Renal pelvis (tissue), 12 donors: ENCODE data around the gene FANCB. TPM values are rescaled to one million over a fixed set of nuclear protein-coding genes. Genes with fewer than 3 reads are reported as not detected.

Source experiments
- DNase-seq: peaks from one replicate; pipeline ENCODE4 v3.0.0-alpha.2; 2013
- long read RNA-seq, 16 experiments: transcript quantifications; one replicate each; lab custom pipeline, GENCODE V29; 2026
- polyA plus RNA-seq, 3 donors: library from polyadenylated mRNA; unstranded; fragments of 120-200 nt; gene quantifications; one replicate each; pipeline ENCODE4 v1.2.1, GENCODE V29; 2013; ENCODE audit not compliant: insufficient read length in 3 of 3

FANCB gene
- polyA plus RNA-seq = 1 to 10 TPM; 3.2 to 3.5 (median 3.5) TPM
- long read RNA-seq, donor 1 = 0 reads
- long read RNA-seq, donor 2 = 0 reads
- long read RNA-seq, donor 3 = 0 reads
- long read RNA-seq, donor 4 = 0 reads
- long read RNA-seq, donor 5 = 0 reads
- long read RNA-seq, donor 6 = 0 reads
- long read RNA-seq, donor 7 = 0 reads
- long read RNA-seq, donor 8 = 0 reads
- long read RNA-seq, donor 9 = 0 reads
- long read RNA-seq, donor 10 = 0 reads
- long read RNA-seq, donor 11 = 0 reads
- long read RNA-seq, donor 12, partial matches to known transcripts = 0 of 10 reads
- long read RNA-seq, donor 12, other reads (novel, unspliced or antisense) = 9 of 10 reads
- long read RNA-seq, donor 13, partial matches to known transcripts = 0 of 1 reads
- long read RNA-seq, donor 13, other reads (novel, unspliced or antisense) = 0 of 1 reads
- long read RNA-seq, donor 14, partial matches to known transcripts = 32 of 38 reads
- long read RNA-seq, donor 14, other reads (novel, unspliced or antisense) = 5 of 38 reads
- long read RNA-seq, donor 15, partial matches to known transcripts = 0 of 1 reads
- long read RNA-seq, donor 15, other reads (novel, unspliced or antisense) = 0 of 1 reads
- long read RNA-seq, donor 16 = 0 reads

DNA sequence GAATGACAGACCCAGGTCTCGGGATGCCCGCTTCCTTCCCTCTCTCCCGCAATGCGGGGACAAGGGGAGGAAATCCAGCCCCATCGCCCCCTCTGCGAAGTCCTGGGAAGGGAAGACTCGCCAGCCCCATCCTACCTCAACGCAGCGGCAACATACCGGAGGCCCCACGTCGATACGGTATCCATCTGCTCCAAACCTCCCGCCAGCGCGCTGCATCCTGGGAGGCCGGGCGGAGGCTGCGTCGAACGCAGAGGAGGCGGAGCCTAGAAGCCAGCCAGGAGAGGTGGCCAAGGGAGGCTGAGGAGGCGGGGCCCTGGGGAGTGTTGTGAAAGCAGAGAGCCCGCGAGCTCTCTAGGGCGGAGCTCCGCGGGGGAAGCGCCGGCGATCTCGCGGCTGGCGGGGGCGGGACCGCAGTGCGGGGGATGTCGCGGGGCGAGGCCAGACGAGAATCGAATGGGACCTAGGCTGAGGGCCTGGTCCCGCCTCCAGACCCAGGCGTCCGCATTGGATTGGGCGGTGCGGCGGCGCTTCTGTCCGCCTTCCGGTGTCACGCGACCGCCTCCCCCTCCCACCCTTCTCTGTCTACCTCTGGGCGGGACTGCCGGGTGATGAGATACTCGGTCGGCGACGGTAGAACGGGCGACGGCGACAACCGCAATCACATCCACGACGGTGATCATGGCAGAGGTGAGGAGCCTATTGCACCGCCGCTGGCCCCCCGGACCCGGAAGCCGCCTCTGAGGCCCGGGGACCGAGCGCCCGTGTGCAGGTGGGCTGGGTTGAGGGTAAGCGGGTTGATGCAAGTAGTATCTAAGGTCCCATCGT is at the start of gene FANCB, which contains the start of gene MOSPD2:
Gene FANCB, minus strand, starts transcription at position 219 of the 825 bp plus-strand sequence. CDS start 7,559 bp downstream, outside the sequence.
Gene MOSPD2, plus strand, starts transcription at position 571 of the 825 bp plus-strand sequence. Its CDS starts 108 bp downstream, at position 679.
- peak; percentile 92 for DNase-seq

DNA sequence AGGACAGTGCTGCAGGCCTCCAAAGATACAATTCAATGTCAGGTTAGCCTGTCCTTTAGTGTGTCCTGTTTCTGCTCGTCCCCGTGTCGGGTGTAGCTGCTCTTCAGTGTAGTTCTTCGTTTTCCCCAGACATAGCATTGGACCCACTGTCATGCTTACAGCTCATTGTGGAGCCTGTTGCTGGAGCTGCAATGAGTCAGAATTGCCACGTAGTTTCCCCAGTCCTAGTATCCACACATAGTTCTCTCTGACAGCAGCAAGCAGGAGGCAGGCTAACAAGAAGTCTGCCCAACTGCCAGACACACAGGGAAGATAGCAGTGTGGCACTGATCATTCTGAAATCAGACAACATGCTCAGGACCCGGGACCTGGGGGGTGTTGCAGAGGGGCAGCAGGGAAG is 49.6 kb upstream of the FANCB start:
- DNase-seq = no peak

DNA sequence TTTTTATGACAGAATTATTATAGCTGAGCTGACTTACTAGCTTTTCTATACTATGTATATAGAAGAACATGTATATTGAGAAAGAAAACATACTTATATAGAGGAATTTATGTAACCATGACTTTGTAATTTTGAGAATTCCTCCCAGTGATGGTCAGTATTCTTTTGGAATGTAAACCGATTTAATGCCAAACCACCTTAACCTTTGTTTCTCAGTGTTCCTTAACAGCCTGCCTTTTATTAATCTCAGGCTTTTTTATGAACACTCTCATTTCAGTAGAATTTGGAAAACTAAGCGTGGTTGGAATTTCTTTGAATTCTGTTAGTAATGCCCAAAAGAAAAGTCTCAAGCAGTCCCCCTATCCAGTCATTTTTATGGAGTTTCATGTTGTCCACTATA is 47.3 kb upstream of the FANCB start:
- no peak for DNase-seq

DNA sequence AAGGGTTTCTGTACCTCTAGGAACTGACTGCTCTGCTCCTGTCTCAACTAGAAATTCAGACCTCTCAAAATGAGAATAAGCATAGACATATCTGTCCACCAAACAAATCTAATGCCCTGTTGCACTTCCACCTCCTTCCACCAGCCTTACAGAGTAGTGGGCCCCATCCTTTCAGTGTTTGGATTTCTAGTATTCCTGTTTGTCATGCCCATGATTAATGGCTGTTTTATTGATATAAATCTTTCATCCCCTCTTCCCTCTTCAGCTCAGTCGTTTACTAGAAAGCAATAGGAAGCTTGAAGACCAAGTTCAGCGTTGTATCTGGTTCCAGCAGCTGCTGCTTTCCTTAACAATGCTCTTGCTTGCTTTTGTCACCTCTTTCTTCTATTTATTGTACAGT is 46.5 kb upstream of the FANCB start:
- DNase-seq = no peak

DNA sequence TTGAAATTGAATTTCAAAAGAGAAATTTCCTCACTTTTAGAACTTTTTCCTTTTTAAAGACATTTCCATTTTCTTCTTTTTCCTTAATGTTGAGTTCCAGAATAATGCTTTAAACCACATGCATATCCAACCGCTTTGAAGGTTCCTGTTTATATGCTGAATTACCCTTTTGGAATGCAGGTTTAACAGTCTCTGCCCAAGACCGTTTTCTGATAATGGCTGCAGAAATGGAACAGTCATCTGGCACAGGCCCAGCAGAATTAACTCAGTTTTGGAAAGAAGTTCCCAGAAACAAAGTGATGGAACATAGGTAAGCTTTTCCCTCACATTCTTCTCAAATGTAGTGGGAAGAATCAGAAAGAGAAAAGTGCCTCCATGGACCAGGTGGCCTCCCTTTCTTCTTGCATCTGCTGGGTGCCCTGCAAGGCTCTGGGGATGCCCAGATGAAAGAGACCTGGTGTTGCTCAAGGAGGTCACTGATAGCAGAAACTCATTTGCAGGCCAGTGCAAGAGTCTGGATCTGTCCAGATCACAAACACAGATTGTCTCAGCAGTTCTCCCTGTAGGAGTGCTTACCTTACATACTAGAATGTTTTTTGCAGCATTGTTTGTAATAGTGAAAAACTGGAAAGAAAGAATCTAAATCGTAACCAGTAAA is 43.3 kb upstream of the FANCB start:
- DNase-seq = no peak

DNA sequence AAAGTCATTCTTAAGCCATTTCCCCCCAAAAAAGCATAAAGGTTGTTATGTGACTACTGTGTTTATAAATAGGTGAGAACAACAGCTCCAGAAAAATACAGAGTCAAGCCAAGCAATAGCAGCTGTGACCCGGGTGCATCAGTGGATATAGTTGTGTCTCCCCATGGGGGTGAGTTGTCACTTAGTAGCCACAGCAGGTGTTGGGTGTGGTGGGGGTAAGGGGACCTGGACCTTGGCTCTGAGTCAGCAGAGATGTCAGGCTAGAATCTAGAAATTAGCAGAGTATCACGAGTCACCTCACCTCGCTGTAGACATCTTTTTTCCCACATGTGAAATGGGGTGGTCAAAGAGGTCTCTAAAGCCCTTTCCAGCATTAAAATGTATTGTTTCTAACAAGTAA is 42.7 kb upstream of the FANCB start:
- DNase-seq = no peak

DNA sequence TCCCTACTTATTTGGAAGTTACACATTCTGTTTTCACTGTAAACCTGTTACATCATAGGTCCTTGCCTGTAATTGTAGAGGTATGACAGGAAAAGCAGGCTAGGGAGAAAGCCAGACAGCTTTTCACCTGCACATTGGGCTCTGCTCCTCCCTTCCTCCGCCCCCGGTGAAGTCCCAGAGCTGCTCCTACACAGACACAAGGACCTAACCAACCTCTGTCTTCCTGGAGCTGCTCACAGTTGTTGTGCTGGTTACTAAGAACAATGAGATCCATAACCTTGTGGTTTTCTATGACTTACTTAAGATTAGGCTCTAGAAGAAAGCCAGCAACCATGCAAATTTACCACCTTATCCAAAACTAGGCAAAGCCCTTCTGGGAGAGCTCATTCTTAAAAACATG is 40.4 kb upstream of the FANCB start:
- DNase-seq = no peak

DNA sequence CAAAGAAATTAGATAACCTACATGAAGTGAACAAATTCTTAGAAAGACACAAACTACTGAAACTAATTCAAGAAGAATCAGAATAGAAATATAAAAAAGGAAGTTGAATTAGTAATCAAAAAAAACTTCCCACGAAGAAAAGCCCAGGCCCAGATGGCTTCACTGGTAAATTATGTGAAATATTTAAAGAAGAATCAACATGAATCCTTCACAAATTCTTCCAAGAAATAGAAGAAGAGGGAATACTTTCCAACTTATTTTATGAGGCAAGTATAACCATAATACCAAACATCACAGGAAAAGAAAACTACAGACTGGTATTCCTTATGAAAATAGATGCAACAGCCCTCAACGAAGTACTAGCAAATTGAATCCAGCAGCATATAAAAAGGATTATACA is 31.0 kb upstream of the FANCB start:
- no peak for DNase-seq

DNA sequence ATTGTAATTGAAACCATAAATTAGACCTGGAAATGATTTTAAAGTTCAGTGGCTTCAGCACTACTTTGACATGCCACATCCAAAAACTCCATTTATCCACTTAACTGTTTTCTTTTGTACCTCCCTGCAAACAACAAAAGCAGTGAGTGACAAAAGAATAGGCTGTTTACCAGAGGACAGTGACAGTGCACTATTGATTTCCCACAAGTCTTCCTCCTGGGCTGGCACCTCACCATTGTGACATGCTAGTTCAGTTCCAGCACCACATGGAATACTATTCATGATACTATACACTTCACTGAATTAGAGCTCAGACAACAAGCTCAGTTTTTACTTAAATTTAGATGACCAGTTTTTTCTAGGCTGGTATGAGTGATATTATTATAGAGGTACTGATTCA is 29.7 kb upstream of the FANCB start:
- no peak for DNase-seq

DNA sequence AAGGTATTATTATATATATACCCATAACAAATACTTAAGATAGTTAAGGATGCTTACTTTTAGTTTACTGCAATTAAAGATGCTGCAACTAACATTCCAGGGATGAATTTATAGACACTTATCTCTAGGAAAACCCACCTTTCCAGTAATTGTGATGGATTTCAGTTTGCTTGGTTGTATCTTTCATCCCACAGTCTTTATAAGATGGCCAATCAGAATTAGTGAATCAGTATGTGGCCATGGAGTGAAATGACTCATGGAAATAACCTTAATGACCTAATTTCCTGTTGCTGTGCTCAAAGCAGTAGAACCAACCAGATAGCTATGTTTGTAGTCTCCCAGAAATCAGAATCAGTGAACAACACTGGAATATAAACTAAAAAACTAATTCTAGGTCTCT is 26.7 kb upstream of the FANCB start:
- no peak for DNase-seq

DNA sequence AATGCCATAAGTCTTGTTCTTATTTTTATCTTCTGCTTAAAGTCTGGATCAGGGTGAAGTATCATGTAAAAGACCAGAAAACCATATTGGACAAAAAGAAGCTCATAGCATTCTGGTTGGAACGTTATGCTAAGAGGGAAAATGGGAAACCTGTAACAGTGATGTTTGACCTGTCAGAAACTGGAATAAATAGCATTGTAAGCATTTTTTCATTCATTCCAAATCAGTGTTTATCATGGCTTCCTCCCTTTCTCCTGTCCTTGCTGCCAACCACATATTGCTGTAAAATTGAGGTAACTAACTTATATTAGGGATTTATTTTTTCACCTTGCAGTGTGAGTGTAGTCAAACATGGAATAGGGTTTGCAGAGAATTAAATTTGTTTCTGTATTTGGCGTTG is 24.2 kb upstream of the FANCB start:
- no peak for DNase-seq

DNA sequence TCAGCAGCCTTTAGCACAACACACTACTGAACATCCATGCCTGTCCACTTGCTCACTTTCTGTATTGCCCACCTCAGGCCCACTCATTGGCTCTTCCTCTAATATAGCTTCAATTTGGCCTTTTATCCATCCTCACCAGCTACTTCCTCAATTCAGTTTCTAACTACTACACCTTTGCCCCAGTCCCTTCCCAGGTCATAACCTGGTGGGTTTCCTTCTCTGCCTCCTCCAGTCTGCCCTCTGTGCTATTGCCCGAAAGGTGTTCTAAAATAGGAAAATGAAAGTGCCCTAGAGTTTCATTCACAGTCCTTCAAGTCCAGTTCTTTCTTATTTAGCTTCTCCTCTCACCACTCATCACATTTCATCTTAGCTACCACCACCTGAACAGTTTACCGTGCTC is 23.4 kb upstream of the FANCB start:
- DNase-seq = no peak

DNA sequence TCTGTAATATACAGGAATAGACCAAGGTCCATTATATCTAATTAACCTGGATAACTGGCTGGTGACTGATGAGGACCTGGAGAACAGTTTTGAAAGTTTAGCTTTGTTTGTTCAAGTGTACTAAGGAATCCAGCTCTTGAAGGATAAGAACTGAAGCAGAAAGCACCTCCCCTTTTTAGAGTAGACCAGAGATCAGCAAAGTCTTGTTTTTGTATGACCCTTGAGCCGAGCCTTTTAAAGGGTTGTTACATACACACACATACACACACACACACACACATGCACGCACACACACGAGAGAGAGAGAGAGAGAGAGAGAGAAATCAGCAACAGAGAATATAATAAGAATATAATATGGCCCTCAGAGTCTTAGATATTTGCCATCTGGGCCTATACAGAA is 13.4 kb upstream of the FANCB start:
- no peak for DNase-seq

DNA sequence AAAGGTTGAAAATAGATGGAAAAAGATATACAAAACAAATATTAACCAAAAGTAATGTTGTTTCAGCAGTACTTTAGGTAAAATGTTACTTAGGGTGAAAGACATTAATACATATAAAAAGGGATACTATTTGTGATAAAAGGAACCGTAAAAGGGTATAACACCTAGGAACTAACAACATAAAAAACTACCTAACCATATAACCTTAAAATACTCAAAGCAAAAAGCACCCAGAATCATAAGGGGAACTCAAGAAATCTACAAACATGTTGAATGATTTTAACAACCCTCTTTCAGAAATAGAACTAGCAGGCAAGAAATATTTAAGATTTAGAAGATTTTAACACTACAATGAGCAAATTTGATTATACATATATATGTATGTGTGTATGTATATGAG is 11.8 kb upstream of the FANCB start:
- no peak for DNase-seq

DNA sequence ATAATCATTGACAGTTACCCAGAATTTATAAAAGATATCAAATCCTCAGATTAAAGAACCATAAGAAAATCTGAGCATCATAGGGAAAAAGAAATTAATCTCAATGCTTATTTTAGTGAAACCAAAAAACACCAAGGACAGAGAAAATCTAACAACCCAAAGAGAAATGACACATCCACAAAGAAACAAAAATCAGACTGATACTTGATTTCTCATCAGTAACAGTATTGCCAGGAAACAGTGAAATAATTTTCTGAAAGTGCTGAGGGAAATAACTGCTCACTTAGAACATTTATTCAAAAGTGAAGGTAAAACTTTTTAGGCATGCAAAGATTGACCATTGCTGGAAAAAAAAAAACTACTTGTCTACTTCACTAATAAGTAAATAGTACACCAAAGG is 11.0 kb upstream of the FANCB start:
- no peak for DNase-seq

DNA sequence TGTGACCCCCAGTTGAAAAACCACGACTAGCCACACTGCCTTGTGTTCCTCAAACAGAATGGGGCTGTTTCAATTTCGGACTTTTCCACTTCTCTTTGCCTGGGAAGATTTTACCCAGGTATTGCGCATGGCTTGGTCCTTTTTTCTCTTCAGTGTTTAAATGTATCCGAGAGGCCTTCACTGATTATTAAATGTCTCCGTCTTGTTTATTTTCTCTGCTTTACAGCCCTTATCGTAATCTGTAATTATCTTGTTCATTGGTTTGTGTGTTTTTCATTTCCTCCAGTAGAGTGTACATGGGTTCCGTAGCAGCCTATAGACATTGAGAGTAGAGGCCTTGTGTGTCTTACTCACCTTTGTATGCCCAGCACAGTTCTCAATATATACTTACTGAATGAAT is 2.8 kb upstream of the FANCB start:
- DNase-seq = no peak

DNA sequence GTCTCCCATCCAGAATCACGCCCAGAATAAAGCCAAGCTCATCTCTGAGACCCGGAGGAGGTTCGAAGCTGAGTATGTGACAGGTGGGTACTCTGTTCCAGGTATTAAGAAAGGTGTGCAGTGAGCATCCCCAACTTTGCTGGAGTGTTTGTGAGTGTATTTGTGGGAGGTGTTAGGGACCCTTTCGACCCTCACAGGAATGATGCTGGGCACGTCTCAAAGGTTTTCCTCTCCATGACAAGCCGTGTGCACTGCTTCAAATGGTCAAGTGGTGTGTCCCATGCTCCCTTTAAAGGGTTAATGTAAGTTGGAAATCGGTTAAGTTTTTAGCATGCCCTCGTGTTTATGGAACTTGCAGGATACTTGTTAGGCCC is 794 bp upstream of the FANCB start:
- no peak for DNase-seq

DNA sequence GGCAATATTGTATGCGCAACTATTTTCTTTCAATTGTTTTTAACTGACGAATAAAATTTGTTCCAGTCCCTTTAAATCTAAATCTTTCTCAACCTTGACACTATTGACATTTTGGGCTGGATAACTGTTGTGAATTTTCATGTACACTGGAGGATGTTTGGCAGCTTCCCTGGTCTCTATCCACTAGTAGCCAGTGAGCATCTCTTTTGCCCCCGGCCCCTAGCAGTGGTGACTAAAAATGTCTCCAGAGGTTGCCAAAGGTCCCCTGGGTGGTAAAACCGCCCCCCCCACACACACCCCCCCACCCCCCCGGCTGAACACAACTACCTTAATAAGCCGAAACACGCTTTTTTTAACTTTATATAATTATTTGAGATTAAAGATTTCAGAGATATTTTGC is 514 bp downstream of the FANCB start:
- no peak for DNase-seq

DNA sequence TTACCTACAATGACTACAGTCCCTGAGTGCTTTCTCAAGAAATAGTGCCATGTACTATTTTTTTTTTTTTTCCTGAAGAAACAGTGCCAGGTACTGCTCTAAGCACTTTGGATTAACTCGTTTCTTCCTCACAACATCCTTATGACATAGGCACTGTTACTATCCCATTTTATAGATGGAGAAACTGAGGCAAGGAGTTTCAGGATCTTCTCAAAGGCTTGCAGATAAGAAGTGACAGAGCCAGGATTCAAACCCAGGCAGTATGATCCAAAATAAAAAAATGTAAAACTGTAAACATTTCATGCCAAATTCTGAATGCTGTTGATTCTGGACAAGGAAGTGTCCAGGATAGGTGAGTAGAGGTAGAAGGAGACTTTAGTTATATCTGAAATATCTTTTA is 1.1 kb downstream of the FANCB start:
- DNase-seq = no peak

DNA sequence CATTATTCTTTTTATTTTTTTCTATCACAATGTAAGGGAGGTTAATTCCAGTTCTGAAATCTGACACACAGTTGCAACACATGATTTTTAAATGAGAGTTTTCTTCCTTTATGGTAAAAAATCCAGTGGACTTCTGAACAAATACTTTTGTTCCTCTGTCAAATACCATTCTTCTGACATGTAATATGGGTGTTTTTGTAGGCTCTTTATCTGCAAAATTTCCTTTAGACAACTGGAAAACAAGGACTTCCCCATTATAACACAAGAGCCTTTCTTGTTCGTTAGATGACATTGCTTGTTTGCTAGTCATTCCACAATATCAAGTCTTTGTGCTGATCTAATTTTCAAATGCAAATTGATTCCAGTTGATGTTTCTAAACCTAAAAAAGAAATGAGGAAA is 7.7 kb downstream of the FANCB start:
- DNase-seq = no peak

DNA sequence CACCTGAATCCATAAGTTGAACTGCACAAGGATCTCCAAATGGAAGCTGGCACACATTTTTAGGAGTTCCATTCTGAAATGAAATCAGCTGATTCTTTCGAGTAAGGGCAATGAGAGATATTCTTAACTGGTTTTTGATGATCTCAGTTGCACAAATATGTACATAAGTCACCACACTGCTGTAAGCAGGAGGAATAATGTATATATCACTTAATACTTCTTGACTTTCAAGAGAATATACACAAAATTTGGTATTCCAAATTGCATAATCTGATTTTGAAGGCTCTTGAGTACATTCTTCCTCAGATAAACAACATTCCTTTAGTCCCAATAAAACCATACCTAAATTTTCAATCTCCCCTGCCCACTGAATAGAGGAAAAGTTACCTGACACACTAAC is 8.2 kb downstream of the FANCB start:
- no peak for DNase-seq

DNA sequence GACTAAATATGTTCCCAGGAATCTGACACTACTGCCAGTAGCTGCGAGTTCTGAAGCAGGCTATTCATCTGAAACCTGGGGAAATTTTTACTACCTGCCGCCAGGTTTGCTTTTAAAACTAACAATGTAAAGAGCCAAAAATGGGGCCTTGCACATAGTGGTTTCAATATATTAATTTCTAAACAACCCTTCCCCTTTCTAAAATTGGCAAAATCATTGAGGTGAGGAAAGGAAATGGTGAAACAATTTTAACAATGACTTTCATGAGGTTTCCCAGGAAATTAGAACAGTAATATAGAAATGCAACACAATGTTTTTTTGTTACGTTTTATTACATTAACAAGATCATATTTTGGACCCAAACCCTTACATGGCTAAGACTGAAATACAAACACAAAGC is 21.3 kb downstream of the FANCB start:
- no peak for DNase-seq
